Smooth muscle cell (in vitro differentiated cells): ENCODE measurements around the gene RIPOR3. TPM values are rescaled to one million over a fixed set of nuclear protein-coding genes. Genes with fewer than 3 reads are reported as not detected.

Source experiments
- DNase-seq: peaks from one replicate; lab custom pipeline; 2025; ENCODE audit not compliant: unreplicated experiment; lab: John Stamatoyannopoulos, UW
- H2AFZ ChIP-seq: fragments of 200-600 bp; sonication (generic); 2 replicates; pipeline ENCODE4 v1.6.0; 2016; ENCODE audit warnings: antibody characterized with exemption, low read depth, mild to moderate bottlenecking
- H3F3A ChIP-seq: fragments of 200-600 bp; sonication (generic); 2 replicates; pipeline ENCODE4 v1.6.0; 2017; ENCODE audit warnings: antibody characterized with exemption, low read depth
- H3K27ac ChIP-seq: fragments of 200-600 bp; sonication (generic); 2 replicates; pipeline ENCODE4 v1.5.1; 2016; ENCODE audit warnings: low read depth, mild to moderate bottlenecking
- H3K27me3 ChIP-seq: fragments of 200-600 bp; sonication (generic); 2 replicates; pipeline ENCODE4 v1.6.1; 2016; ENCODE audit warnings: low read depth, mild to moderate bottlenecking
- H3K36me3 ChIP-seq: fragments of 200-600 bp; sonication (generic); 2 replicates; pipeline ENCODE4 v1.5.1; 2016; ENCODE audit warnings: low read depth
- H3K4me1 ChIP-seq: fragments of 200-600 bp; sonication (generic); 2 replicates; pipeline ENCODE4 v1.5.1; 2016; ENCODE audit warnings: low read depth
- H3K4me2 ChIP-seq: fragments of 200-600 bp; sonication (generic); 2 replicates; pipeline ENCODE4 v1.6.0; 2016; ENCODE audit warnings: mild to moderate bottlenecking
- H3K4me3 ChIP-seq: fragments of 200-600 bp; sonication (generic); 2 replicates; pipeline ENCODE4 v1.5.1; 2016; ENCODE audit warnings: mild to moderate bottlenecking
- H3K79me2 ChIP-seq: fragments of 200-600 bp; sonication (generic); 2 replicates; pipeline ENCODE4 v1.6.0; 2016; ENCODE audit warnings: low read depth, mild to moderate bottlenecking
- H3K9ac ChIP-seq: fragments of 200-600 bp; sonication (generic); 2 replicates; pipeline ENCODE4 v1.6.0; 2016; ENCODE audit warnings: low read depth
- H3K9me3 ChIP-seq: fragments of 200-600 bp; sonication (generic); replicated peaks from 2 replicates; pipeline ENCODE4 v1.5.1; 2016; ENCODE audit warnings: low read depth
- H4K20me1 ChIP-seq: fragments of 200-600 bp; sonication (generic); 2 replicates; pipeline ENCODE4 v1.6.0; 2016; ENCODE audit warnings: low read depth
- CTCF ChIP-seq: fragments of 200-600 bp; sonication (generic); IDR thresholded peaks from 2 replicates; pipeline ENCODE4 v1.5.1; 2017; ENCODE audit warnings: borderline replicate concordance, mild to moderate bottlenecking, antibody characterized with exemption; ENCODE audit not compliant: insufficient read depth, poor library complexity, severe bottlenecking
- WGBS: methylation state at CpG from one replicate; pipeline ENCODE4 v1.1.7; 2016; ENCODE audit warnings: low lambda C conversion rate; 5-methylcytosine and 5-hydroxymethylcytosine counted together
- polyA plus RNA-seq: library from polyadenylated mRNA; unstranded; fragments of >200 nt; fragmentation: Nextera tagmentation; extraction: Ambion mirVana; gene quantifications from 2 replicates; pipeline ENCODE4 v1.2.1, GENCODE V29; 2016
- total RNA-seq: library from RNA; depleted of rRNA; stranded (reverse); fragments of >200 nt; gene quantifications from 2 replicates; pipeline ENCODE4 v1.2.3, GENCODE V29; 2014

RIPOR3 gene
- total and polyA plus RNA-seq, 2 experiments from 2014 or later, result 0.18 to 1.2 TPM

GRCh38 chr20:50726955-50727791 is 35.8 kb upstream of the RIPOR3 start:
- H3K9ac ChIP-seq, result no peak overlapping the region
- WGBS, result 69% methylated on average over 4 of the region's 4 CpGs
- H3K4me2 ChIP-seq, result no peak overlapping the region
- TF ChIP-seq CTCF, result no peak
- no peak overlapping the region for H3K27ac ChIP-seq
- H3K36me3 ChIP-seq, result no peaks in the 10 kb centered on the region
- peaks cover 23% of the 10 kb centered on the region for H3F3A ChIP-seq
- no peak overlapping the region for H3K4me3 ChIP-seq
- H3K9me3 ChIP-seq, result no peaks in the 10 kb centered on the region
- no peak overlapping the region for H2AFZ ChIP-seq
- peaks cover 27% of the 10 kb centered on the region for H3K4me1 ChIP-seq
- no peak for DNase-seq
- no peaks in the 10 kb centered on the region for H3K79me2 ChIP-seq
- H4K20me1 ChIP-seq, result peaks cover 2% of the 10 kb centered on the region
- peaks cover 8% of the 10 kb centered on the region for H3K27me3 ChIP-seq

GRCh38 chr20:50725724-50726005 is 34.3 kb upstream of the RIPOR3 start:
- DNase-seq, result no peak
- H3K9me3 ChIP-seq, result no peaks in the 10 kb centered on the region
- TF ChIP-seq CTCF, result no peak
- H3F3A ChIP-seq, result peaks cover 23% of the 10 kb centered on the region
- WGBS, result 83% methylated on average over 10 of the region's 10 CpGs
- peaks cover 27% of the 10 kb centered on the region for H3K4me1 ChIP-seq
- H3K4me3 ChIP-seq, result no peak overlapping the region
- peaks cover 2% of the 10 kb centered on the region for H4K20me1 ChIP-seq
- H3K27ac ChIP-seq, result peak overlapping the region; percentile 93
- H3K4me2 ChIP-seq, result peak overlapping the region; percentile 70
- H2AFZ ChIP-seq, result no peak overlapping the region
- no peaks in the 10 kb centered on the region for H3K27me3 ChIP-seq
- H3K9ac ChIP-seq, result peak overlapping the region; percentile 58
- H3K36me3 ChIP-seq, result no peaks in the 10 kb centered on the region
- H3K79me2 ChIP-seq, result no peaks in the 10 kb centered on the region

- Histone ChIP-seq H3K9me3 (no peaks in the 10 kb centered on the region), H2AFZ (no peak overlapping the region), H3K79me2 (no peaks in the 10 kb centered on the region), H3K36me3 (no peaks in the 10 kb centered on the region), H3K9ac (peak overlapping the region; percentile 58), H3K4me2 (peak overlapping the region; percentile 78), H4K20me1 (peaks cover 2% of the 10 kb centered on the region), H3K27me3 (no peaks in the 10 kb centered on the region), H3F3A (peaks cover 23% of the 10 kb centered on the region), H3K27ac (peak overlapping the region; percentile 93), H3K4me3 (no peak overlapping the region), H3K4me1 (peaks cover 22% of the 10 kb centered on the region)
- peak; percentile 75 for DNase-seq
- no peak for TF ChIP-seq CTCF
- WGBS, result 14% methylated on average over 14 of the region's 14 CpGs
Observed at GRCh38 chr20:50724851-50725723, 33.7 kb upstream of the RIPOR3 start.
